PC-3 (cell line): ENCODE results near the gene MGAT5. TPM values are rescaled to one million over a fixed set of nuclear protein-coding genes. Genes with fewer than 3 reads are reported as not detected.

Experiments used
- ATAC-seq: fragments of 200-7000 bp; cut with Tn5 transposase; 2 replicates; pipeline ENCODE4 v1.9.1; 2020; ENCODE audit warnings: mild to moderate bottlenecking, moderate library complexity
- BruUV-seq: library from RNA; stranded (reverse); fragments of 400-500 nt; replicated peaks from 2 replicates; lab custom pipeline; 2021; lab: Mats Ljungman, UMichigan
- CTCF ChIA-PET: fragments of 300-600 bp; sonication (Branson Sonifier 250); formaldehyde crosslinking; loops from one replicate; lab custom pipeline; 2022; ENCODE audit warnings: antibody characterized with exemption; lab: Charles Lee
- POLR2A ChIA-PET: fragments of 300-600 bp; sonication (Branson Sonifier 250); formaldehyde crosslinking; loops from one replicate; lab custom pipeline; 2022; ENCODE audit warnings: antibody characterized with exemption; ENCODE audit not compliant: unreplicated experiment; lab: Charles Lee
- DNase-seq: peaks from one replicate; pipeline ENCODE4 v3.0.0-alpha.2; 2015
- H2AFZ ChIP-seq: fragments of 300-600 bp; sonication (generic); 2 replicates; pipeline ENCODE4 v1.6.0; 2016; ENCODE audit warnings: antibody characterized with exemption, low read length
- H3F3A ChIP-seq: fragments of 300-600 bp; sonication (generic); one replicate; pipeline ENCODE4 v1.6.0; 2017; ENCODE audit warnings: antibody characterized with exemption, low read length, control low read depth, mild to moderate bottlenecking; ENCODE audit not compliant: unreplicated experiment
- H3K27ac ChIP-seq: fragments of 300-600 bp; sonication (generic); 2 replicates; pipeline ENCODE4 v1.5.1; 2016; ENCODE audit warnings: mild to moderate bottlenecking, low read length
- H3K27me3 ChIP-seq: fragments of 300-600 bp; sonication (generic); 2 replicates; pipeline ENCODE4 v1.6.1; 2016; ENCODE audit warnings: low read length, mixed read lengths
- H3K36me3 ChIP-seq: fragments of 300-600 bp; sonication (generic); 2 replicates; pipeline ENCODE4 v1.6.1; 2016; ENCODE audit warnings: low read depth, mixed run types, low read length, mixed read lengths
- H3K4me1 ChIP-seq: fragments of 300-600 bp; sonication (generic); 2 replicates; pipeline ENCODE4 v1.5.1; 2016; ENCODE audit warnings: low read length; ENCODE audit not compliant: insufficient read depth
- H3K4me2 ChIP-seq: fragments of 300-600 bp; sonication (generic); 2 replicates; pipeline ENCODE4 v1.6.0; 2016; ENCODE audit warnings: low read length
- H3K4me3 ChIP-seq: fragments of 300-600 bp; sonication (generic); 2 replicates; pipeline ENCODE4 v1.5.1; 2016; ENCODE audit warnings: mild to moderate bottlenecking, low read length, mixed read lengths
- H3K79me2 ChIP-seq: fragments of 300-600 bp; sonication (generic); 2 replicates; pipeline ENCODE4 v1.6.1; 2017; ENCODE audit warnings: low read length, mixed read lengths
- H3K9ac ChIP-seq: fragments of 300-600 bp; sonication (generic); 2 replicates; pipeline ENCODE4 v1.6.0; 2016; ENCODE audit warnings: mild to moderate bottlenecking, low read length
- H3K9me2 ChIP-seq: fragments of 300-600 bp; sonication (generic); replicated peaks from 2 replicates; pipeline ENCODE4 v1.6.1; 2016; ENCODE audit warnings: mixed run types, low read length, mixed read lengths
- H3K9me3 ChIP-seq: fragments of 300-600 bp; sonication (generic); 2 replicates; pipeline ENCODE4 v1.6.1; 2016; ENCODE audit warnings: low read length, mixed read lengths
- H4K20me1 ChIP-seq: fragments of 300-600 bp; sonication (generic); 2 replicates; pipeline ENCODE4 v1.6.1; 2016; ENCODE audit warnings: low read length, mixed read lengths
- CTCF ChIP-seq: fragments of 300-600 bp; sonication (generic); conservative IDR thresholded peaks from 2 replicates; pipeline ENCODE4 v1.5.1; 2017; ENCODE audit warnings: antibody characterized with exemption, low read depth, mild to moderate bottlenecking, low read length
- EZH2 ChIP-seq: fragments of 300-600 bp; sonication (generic); IDR thresholded peaks from one replicate; pipeline ENCODE4 v1.6.1; 2017; ENCODE audit warnings: antibody characterized with exemption, mild to moderate bottlenecking, low read length; ENCODE audit not compliant: unreplicated experiment
- EZH2phosphoT487 ChIP-seq: fragments of 300-600 bp; sonication (generic); IDR thresholded peaks from 2 replicates; pipeline ENCODE4 v1.6.1; 2018; ENCODE audit warnings: mild to moderate bottlenecking, antibody characterized with exemption, low read length, borderline replicate concordance
- intact Hi-C: fragments of 100-400 bp; cut with micrococcal nuclease; formaldehyde crosslinking; loops from 2 replicates; pipeline ENCODE4 v1.9.0; 2023
- total RNA-seq: library from RNA; depleted of rRNA; stranded (reverse); fragments of >200 nt; gene quantifications from 2 replicates; pipeline ENCODE4 v1.2.3, GENCODE V29; 2014

The MGAT5 gene
- total RNA-seq, 1 experiment from 2014 or later = 33.8 TPM

- Histone ChIP-seq H3K4me1 (peaks cover 25% of the 10 kb centered on the region), H3K9ac (no peak overlapping the region), H3K9me2 (no peaks in the 10 kb centered on the region), H3K79me2 (no peaks in the 10 kb centered on the region), H3K36me3 (no peaks in the 10 kb centered on the region), H3K9me3 (no peaks in the 10 kb centered on the region), H3K4me2 (no peak overlapping the region), H4K20me1 (no peaks in the 10 kb centered on the region), H2AFZ (no peak overlapping the region), H3K27ac (no peak overlapping the region), H3K27me3 (no peaks in the 10 kb centered on the region), H3K4me3 (no peak overlapping the region), H3F3A (no peaks in the 10 kb centered on the region)
- POLR2A ChIA-PET = no interaction called here
- BruUV-seq = no TSS peak
- ATAC-seq = no peak
- TF ChIP-seq EZH2 (no peak), CTCF (no peak), EZH2phosphoT487 (no peak)
- DNase-seq = no peak
- intact Hi-C loops = no loop called here
- CTCF ChIA-PET = no interaction called here
These were observed 191.2 kb downstream of the MGAT5 start for GRCh38 chr2:134445116-134445515.

GRCh38 chr2:134445985-134446382 is 192.1 kb downstream of the MGAT5 start:
- CTCF ChIA-PET = interaction anchor here (0.5 to 1.0 kb wide), 2 partner anchors 14 to 327 kb away, joined by 4 read pairs; no protein-coding TSS in a partner anchor

More at GRCh38 chr2:134445985-134446382, 192.1 kb downstream of the MGAT5 start:
- no peak overlapping the region for H3K9ac ChIP-seq
- no peaks in the 10 kb centered on the region for H3F3A ChIP-seq
- H3K4me1 ChIP-seq = peaks cover 25% of the 10 kb centered on the region
- intact Hi-C loops = no loop called here
- H3K79me2 ChIP-seq = no peaks in the 10 kb centered on the region
- POLR2A ChIA-PET = interaction anchor here (0.6 to 0.7 kb wide), 2 partner anchors 50 to 270 kb away, joined by 4 read pairs; no protein-coding TSS in a partner anchor
- H3K4me3 ChIP-seq = no peak overlapping the region
- no peaks in the 10 kb centered on the region for H3K9me3 ChIP-seq
- ATAC-seq = no peak; the same call in 1 of the 2 replicates
- no TSS peak for BruUV-seq
- TF ChIP-seq EZH2 = no peak
- no peak for TF ChIP-seq EZH2phosphoT487
- TF ChIP-seq CTCF = no peak
- no peaks in the 10 kb centered on the region for H3K9me2 ChIP-seq
- H3K4me2 ChIP-seq = peak overlapping the region; percentile 43
- no peaks in the 10 kb centered on the region; the same call in 1 of the 2 replicates for H3K36me3 ChIP-seq
- no peaks in the 10 kb centered on the region for H4K20me1 ChIP-seq
- H3K27me3 ChIP-seq = no peaks in the 10 kb centered on the region
- H2AFZ ChIP-seq = no peak overlapping the region
- DNase-seq = no peak
- 0 out of 2 replicates have a peak overlapping the region, but pooled peaks have one; percentile 20 for H3K27ac ChIP-seq
